Astrocyte of the cerebellum (primary cell): ENCODE data around the gene ANKS1B.

Experiments
- DNase-seq: peaks from one replicate; pipeline ENCODE4 v3.0.0-alpha.2; 2011; ENCODE audit warnings: low read depth
- H3K4me3 ChIP-seq: 2 replicates; pipeline ENCODE4 v1.5.1; 2011; ENCODE audit warnings: mild to moderate bottlenecking, low read depth, low read length, moderate library complexity
- CTCF ChIP-seq: IDR thresholded peaks from 2 replicates; pipeline ENCODE4 v1.5.1; 2012; ENCODE audit warnings: low read length, low read depth, moderate library complexity, mild to moderate bottlenecking; ENCODE audit errors: missing control alignments
- in situ Hi-C: cut with HindIII; loops from 2 replicates; pipeline ENCODE4 v1.10.0; 2017; ENCODE audit warnings: low sequenced_read_pairs

Gene ANKS1B

GRCh38 chr12:98955284-98955683, 1029.5 kb downstream of the ANKS1B start:
- no peak for DNase-seq
- no peak overlapping the region for H3K4me3 ChIP-seq
- peak; percentile 48 for TF ChIP-seq CTCF
- in situ Hi-C loops, result no loop called here

- H3K4me3 ChIP-seq, result no peak overlapping the region
- TF ChIP-seq CTCF, result no peak
- in situ Hi-C loops, result no loop called here
- no peak for DNase-seq
Measured at GRCh38 chr12:98954506-98954905, 1030.2 kb downstream of the ANKS1B start.

- DNase-seq, result no peak
- no peak for TF ChIP-seq CTCF
- in situ Hi-C loops, result no loop called here
- no peak overlapping the region for H3K4me3 ChIP-seq
Measured at GRCh38 chr12:98951406-98951805, 1033.3 kb downstream of the ANKS1B start.

- no peak for DNase-seq
- H3K4me3 ChIP-seq, result no peak overlapping the region
- TF ChIP-seq CTCF, result no peak
- in situ Hi-C loops, result loop anchor here (25.0 kb wide), 1 partner anchor 211 kb away; no protein-coding TSS in a partner anchor
Measured at GRCh38 chr12:98948343-98948949, 1036.3 kb downstream of the ANKS1B start.

- no peak for DNase-seq
- in situ Hi-C loops, result loop anchor here (25.0 kb wide), 1 partner anchor 209 kb away; no protein-coding TSS in a partner anchor
- no peak overlapping the region for H3K4me3 ChIP-seq
- no peak for TF ChIP-seq CTCF
Measured at GRCh38 chr12:98945864-98946263, 1038.9 kb downstream of the ANKS1B start.

GRCh38 chr12:98939926-98940325, 1044.8 kb downstream of the ANKS1B start:
- no peak overlapping the region for H3K4me3 ChIP-seq
- no peak for DNase-seq
- in situ Hi-C loops, result loop anchor here (5.0 to 25.0 kb wide), 2 partner anchors 57 to 203 kb away; no protein-coding TSS in a partner anchor
- TF ChIP-seq CTCF, result no peak
